Stimulated activated CD8-positive, alpha-beta memory T cell treated with anti-CD3 and anti-CD28 coated beads, Interleukin-7, amount 100 ng/mL, for 48 hours (primary cell): Measurements from ENCODE around the gene MAGI1.
"Not testable (repeated sequence)": the region's sequence is repeated elsewhere in the genome, so short reads cannot be mapped to it uniquely, and the experiment has no call there.

Experiments
- DNase-seq, 2 donors: peaks; one replicate each; pipeline ENCODE4 v3.0.0-alpha.2; 2020; ENCODE audit warnings: low read depth in 1 of 2; ENCODE audit errors: extremely low read depth in 1 of 2

Gene MAGI1

DNA sequence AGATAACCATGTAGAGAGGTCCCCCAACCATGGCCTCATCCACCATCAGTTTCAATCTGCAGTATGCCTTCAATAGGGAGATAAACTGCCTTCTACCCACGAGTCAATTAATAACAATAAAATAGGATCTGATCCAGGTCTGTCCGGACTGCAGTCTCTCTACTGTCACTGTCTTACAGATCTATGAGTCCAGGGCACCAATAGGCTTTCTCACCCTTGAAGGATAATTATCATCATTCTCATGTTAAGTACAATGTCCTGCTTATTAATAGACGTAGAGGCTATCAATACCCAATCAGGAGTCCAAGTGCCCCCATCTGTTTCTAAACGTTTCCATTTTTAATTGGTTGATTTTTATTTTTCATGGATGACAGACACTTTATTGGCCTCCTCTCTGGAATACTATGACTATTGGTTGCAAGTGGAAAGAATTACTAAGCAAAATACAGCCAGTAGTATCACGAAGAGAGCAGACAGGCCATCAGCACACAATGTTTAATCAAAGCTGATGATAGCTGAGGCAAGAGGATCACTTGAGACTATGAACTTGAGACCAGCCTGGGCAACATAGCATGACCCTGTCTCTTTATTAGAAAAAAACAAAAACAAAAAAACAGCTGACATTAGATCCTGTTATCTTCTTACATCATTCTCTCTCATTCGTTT, 480.7 kb downstream of the MAGI1 start:
- no peak for DNase-seq

DNA sequence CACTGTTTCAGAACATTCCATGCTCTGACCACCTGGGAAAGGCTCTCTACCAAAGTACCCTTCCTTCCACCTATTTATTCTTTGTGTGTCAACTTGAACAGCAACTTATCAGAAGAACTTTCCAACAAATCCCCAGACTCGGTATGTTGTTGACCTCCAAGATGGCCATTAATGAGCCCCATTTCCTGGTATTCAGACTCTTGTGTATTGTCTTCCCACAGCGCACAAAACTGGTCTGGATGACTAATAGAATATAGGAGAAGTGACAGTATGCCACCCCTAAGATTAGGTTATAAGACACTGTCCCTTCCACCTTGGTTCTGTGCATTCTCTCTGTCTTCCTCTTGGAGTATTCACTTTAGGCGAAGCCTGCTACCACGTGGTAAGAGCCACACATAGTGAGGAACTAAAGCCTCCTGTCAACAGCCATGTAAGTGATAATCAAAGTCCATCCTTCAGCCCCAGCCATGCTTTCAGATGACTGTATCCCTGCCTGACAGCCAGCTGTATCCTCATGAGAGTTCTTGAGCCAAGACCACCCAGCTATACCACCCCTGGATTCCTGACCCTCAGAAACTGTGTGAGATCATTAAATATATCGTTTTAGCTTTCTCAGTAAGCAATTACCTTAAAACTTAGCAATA, 481.7 kb downstream of the MAGI1 start:
- no peak for DNase-seq

DNA sequence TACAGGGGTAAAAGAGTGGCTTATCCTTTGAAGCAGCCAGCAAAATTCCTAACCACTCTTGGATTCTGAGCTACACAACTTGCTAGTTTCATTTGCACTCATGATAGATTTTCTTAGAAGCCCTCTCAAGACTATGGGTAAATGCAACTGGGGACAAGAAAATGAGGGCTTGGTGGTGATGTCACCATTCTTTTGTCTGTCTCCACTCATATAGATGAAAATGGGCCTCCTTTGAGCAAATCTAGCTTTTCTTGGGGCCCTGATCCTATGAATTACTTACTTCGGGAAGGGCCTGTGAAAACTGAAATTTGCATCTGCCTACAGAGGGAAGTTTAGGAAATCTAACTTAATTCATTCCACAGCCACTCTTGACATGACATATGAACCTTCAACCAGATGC, 486.3 kb downstream of the MAGI1 start:
- no peak for DNase-seq

DNA sequence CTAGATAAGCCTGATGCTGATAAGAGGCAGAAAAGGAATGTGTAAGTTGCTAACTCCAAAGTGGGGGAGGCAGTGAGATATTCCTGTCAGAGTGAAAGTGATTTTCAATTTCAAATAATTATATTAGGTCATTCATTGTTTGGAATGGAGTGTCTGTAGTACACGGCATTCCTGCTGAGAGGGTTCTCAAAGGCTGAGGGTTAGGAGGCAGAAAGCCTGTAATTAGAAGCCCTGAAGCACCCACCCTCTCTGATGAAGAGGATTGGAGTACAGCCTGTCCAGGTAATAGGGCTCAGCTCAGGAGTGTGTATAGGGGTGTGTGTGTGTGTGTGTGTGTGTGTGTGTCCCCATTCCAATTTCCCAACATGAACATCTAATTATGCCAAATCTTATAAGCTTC, 486.8 kb downstream of the MAGI1 start:
- no peak for DNase-seq

DNA sequence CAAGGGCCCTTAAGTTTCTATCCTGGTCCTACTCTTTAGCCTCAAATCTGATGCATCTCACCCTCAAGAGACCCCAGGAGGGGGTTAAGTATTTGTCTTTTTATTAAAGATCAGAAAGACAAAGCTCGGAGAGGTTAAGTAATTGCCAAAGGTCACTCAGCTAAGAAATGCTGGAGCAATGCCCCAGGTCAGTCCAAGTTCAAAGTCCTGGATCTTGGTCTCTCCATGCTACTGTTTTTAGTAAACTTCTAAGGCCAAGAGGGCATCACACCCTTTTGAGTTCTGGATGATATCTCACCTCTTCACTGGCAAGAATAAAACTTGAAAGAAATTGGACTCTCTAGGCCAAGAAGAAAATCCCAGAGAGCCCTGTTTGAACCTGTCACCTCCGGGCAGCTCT, 488.6 kb downstream of the MAGI1 start:
- DNase-seq: no peak

DNA sequence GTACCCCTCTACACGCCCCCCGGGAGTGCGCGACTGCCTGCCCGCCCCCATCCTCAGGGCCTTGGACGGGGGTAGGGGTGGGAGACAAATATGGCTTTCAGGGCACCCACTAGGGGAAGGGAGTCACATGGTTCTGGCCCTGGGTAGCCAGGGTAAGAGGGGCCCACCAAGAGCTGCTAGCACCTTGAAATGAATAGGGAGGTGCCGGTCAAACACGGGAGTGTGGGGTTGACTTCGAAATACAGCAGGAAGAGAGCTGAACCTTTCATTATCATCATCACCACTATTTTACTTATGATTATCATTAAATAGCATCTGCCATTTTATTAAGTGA, 489.1 kb downstream of the MAGI1 start:
- no peak for DNase-seq

DNA sequence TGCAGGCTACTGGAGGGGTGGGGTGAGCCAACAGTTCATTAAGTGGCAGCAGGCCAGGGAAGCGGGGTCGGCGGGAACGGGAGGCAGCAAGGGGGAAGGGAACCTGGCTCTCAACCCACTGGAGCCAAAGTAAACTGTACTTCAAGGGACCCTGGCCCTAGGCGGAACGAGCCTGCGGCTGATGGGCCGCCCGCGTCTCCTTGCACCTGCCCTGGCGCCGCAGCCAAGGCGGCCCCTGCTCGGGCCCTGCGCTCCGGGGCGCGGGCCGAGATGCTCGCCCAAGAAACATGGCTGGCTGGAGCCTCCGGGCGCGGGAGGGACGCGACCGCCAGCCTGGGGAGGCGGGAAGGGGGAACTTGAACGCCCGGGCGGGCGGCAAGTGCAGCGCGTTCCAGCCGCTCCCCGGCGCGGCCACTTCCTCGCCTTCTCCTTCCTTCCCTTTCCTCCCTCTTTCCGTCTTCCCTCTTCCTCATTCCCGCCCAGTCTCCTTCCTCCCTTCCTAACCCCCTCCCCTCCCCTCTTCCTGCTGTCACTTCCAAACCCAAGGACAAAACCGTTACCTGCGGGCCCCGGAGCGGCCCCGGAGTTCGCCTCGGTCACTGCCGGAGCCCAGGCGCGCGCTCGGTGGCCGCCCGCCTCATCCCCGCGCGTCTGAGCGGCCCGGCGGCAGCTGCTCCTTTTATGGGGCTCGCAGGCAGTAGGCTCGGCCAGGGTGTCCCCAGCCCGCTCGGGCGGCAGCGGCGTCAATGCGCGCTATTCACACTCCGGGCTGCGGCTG, 489.7 kb downstream of the MAGI1 start:
- DNase-seq: no peak

DNA sequence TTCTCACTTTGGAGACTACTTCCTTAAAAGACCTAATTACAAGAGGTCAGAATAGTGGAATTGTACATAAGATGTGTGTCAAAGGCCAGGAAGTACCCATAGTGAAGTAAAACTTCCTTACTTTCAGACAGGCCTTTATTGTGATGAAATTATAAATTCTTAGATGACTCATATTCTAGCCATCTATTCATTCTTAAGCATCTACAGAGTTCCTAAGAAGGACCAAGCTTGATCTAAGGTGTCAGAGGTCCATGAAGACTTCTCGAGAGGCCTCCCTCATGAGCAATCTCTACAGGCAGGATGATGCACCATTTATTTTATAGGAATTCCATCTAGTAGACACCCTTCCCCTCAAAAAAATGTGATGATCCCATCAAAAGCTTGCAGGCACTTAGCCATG, 493.3 kb downstream of the MAGI1 start:
- DNase-seq: no peak

DNA sequence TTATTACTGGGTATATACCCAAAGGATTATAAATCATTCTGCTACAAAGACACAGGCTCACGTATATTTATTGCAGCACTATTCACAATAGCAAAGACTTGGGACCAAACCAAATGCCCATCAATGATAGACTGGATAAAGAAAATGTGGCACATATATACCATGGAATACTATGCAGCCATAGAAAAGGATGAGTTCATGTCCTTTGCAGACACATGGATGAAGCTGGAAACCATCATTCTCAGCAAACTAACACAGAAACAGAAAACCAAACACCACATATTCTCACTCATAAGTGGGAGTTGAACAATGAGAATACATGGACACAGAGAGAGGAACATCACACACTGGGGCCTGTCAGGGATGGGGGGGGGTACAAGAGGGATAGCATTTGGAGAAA, 495.3 kb downstream of the MAGI1 start:
- not testable (repeated sequence) for DNase-seq

DNA sequence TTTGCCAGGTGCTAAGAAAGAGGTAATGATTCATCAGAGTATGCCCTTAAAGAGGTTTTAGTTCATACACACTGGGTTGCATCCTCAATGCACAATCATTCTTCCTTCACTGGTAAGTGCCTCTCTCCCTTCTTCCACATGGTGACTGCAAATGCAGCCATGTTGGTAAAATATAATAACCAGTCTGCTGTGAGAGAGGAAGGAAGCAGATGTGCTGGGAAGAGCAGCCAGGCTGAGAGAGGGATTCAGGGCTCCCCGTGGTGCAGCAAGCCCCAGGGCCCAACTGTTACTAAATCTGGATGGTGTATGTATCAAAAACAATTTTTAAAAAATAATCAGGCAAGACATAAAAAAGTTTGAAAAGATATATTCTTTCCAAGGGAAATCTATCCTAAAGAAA, 498.1 kb downstream of the MAGI1 start:
- no peak for DNase-seq

DNA sequence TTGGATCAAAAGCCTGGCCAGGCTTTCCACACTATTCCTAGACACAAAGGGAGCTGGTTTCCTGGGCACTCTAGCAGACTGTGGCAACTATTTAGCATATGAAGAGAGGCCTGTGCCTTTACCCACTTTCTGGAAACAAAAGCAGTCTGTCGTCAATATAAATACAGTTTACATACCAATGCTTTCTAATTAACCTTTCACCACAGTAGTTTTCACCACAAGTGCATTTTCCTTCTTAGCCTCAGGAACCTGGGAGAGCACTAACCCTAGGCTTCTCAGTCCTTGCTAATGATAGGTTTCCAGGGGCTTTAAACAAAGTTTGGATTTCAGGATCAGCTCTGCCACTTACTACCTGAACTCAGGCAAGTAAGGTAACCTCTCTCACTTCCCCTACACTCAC, 499.1 kb downstream of the MAGI1 start:
- no peak for DNase-seq

DNA sequence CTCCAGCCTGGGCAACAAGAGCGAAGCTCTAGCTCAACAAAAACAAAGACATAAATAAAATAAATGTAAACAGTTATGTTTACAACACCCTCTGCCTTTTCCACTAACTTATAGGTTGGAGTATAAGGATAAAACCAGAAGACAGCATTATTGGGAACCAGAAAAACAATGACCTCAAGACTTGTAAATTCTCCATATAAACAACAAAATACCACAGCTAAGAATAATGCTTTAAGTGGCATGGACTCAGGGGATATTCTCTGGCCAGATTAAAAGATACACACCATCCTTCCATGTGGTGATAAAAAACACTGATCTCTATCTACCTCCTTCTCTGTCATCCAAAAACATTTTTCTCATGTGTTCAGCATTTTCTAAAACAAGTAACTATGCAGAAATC, 500.6 kb downstream of the MAGI1 start:
- DNase-seq: no peak

DNA sequence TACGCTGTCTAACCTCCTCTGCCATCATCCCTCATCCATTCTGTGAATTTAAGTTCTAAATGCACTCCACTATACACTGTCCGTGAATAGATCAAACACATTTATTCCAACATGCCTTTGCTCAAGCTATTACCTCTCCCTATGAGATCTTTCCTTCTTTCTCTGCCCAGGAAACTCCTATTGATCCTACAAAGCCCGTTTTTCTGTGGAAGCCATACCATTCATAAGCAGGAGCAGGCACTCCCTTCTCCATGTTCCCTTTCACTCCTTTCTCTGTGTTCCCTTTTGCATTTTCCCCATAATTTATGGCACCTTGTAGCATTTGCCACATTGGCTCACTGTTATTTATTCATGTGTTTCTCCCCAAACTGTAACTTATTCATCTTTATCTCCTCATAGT, 501.6 kb downstream of the MAGI1 start:
- DNase-seq: no peak

DNA sequence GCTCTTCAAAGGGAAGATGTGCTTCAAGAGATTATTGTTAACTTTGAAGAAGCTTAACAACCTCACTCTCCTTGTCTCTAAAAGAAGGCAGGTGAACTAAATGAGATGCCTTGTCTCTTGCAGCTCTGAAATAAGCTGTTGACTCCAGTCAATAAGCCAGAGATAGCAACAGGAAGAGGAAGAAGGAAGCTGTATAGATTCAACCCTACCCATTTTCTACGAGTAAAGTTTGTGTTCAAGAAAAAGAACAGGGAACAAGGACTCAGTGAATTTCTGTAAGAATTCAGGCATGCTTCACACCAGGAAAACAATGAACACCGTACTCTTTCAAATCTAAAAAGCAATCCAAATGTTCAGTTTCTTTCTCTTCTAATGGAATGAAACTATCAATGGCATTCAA, 503.5 kb downstream of the MAGI1 start:
- DNase-seq: no peak

DNA sequence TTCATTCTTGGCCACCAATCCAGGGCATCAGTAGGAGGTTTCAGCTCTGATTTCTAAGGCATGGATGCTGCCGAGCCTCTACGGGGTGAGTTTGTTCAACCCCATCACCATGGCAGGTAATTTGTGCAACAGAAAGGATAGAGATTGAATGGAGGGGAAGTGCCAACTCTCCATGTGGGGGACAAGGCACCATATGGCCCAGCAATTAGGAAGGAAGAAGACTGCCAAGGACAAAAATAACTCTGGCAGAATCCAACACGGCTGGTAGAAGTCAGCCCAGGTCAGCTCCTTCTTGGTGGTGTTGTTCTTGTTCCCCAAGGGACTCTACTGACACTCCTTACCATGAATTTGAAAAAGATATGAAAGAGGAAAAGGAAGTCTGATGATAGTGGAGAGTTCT, 503.9 kb downstream of the MAGI1 start:
- DNase-seq: no peak

DNA sequence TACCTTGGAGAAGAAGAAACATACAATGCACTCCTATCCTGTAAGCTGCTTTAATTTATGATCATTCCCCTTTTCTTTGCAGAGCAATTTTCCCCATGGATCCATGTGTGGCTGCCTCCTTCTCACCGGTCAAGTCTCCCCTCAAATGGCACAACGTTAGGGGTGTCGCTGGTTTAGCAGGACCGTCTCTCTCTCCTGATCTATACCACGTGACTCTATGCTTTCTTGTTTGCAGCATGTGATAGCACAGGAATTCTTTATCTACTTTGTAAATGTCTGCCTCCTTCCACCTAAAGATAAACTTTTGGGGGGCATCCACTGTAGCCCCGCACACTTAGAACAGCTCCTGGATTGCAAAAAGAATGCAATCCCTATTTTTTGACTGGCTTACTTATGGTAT, 506.0 kb downstream of the MAGI1 start:
- DNase-seq: no peak

DNA sequence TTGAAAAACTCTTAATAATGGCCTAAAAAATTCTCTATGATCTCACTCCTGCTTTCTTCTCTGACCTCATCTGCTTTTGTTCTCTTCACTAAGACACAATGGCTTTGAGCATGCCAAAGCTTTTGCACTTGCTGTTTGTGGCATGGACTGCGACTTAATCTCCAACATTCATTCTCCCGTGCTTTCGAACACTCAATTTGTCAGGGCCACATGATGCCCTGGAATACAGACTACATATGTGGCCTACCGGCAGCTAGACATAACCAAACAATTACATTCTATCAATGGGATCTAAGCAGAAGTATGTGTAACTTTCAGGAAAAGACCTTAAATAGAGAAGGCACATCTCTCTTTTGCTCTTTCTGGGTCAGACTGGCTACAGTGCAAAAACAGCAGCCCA, 506.5 kb downstream of the MAGI1 start:
- no peak for DNase-seq

DNA sequence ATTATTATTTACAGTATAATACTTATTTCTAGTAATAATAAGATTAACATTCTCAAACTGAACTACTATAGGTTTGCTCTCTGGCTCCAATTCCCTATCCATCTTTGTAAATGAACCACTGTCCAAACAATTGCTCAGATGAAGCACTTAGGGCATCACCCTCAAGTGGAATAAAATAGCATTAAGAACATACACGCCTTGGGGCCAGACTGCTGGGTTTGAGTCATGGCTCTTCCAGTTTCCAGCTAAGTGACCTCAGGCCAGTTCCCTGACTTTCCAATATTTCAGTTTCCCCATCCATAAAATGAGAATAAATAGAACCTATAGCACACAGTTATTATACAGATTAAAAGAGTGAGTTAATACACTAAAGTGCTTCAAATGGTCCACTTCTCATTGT, 507.2 kb downstream of the MAGI1 start:
- no peak for DNase-seq

DNA sequence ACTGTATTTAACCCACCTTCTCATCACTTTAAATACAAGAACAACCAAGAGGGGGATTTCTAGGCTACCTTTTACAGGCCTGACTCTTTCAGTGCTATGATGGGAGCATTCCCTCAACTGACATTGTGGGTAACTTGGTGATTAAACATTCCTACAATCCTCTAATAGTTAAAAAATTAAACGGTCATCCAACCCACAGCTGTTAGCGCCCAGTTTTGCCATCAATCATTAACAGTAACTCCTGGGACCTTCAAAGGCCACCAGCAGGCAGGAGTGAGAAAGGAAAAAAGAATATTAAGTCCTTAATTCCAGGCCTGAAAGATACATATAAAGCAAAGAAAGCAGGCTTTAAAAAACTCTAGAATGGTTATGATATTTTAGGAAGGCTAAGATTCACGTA, 512.1 kb downstream of the MAGI1 start:
- DNase-seq: no peak

DNA sequence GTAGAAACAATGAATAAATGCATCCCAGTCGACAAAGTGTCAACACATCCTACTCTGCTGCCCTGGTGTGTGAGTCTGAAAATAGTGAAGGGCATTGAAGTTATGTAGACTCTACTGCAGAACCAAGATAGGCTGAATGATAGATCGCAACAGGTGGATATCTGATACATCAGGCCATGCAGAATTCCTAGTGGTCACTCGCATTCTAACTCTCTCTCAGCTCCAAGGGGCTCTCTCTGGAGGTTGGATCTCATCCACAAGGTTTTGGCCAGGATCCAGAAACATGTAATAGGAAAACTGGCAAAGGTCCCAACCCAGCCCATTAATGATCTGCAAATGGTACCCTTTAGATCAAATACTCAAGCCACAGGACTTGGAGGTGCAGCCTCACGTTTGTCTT, 514.1 kb downstream of the MAGI1 start:
- DNase-seq: no peak

DNA sequence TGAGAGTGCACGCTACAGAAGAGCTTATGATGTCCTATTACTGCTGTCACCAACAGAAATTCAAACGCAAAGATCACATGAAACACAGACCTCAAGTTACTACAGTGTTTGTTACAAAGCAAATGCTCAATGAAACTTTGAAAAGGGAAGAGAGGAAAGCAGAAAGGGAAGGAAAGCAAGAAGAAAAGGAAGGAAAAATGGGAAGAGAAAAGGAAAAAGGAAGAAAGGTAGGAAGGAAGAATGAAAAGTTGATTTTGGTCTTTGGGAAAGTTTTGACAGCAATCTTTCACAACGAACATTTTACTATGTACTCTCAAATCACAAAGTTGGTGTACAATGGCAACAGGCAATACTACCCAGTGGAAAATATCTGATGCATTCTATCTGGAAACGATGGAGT, 514.8 kb downstream of the MAGI1 start:
- no peak for DNase-seq

DNA sequence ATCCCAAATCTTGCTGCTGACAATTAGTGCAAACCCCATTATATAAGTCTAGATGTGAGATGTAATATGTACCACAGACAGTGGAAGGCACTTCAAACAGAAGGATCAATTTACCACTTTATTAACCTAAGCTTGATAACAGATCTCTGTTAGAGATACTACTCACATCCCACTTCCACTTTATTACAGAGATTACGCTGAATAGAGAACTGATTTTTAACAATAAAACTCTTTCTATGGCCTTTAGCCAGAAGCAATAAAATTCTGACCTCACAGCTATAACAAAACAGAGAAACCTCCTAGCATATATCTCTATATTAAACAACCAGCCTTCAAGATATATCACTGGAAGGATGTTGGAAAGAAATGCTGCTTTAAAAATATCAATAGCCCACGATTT, 517.7 kb downstream of the MAGI1 start:
- DNase-seq: no peak
